Activated naive CD4-positive, alpha-beta T cell treated with anti-CD3 and anti-CD28 coated beads for 36 hours (primary cell): Measurements from ENCODE around the gene TJP3. TPM values are rescaled to one million over a fixed set of nuclear protein-coding genes. Genes with fewer than 3 reads are reported as not detected.
"Not testable (repeated sequence)": the region's sequence is repeated elsewhere in the genome, so short reads cannot be mapped to it uniquely, and the experiment has no call there.

Source experiments
- CTCF ChIA-PET: fragments of 350-600 bp; sonication (Branson Sonifier 250); formaldehyde crosslinking; loops from one replicate; lab custom pipeline; 2021; ENCODE audit warnings: antibody characterized with exemption; lab: Charles Lee
- DNase-seq: peaks from one replicate; pipeline ENCODE4 v3.0.0-alpha.2; 2020
- H3K27ac Mint-ChIP-seq: one replicate; pipeline ENCODE4 v1.8.0; 2021; ENCODE audit warnings: mild to moderate bottlenecking, mixed read lengths
- H3K27me3 Mint-ChIP-seq: one replicate; pipeline ENCODE4 v1.8.0; 2021; ENCODE audit warnings: low read depth, mixed read lengths
- H3K36me3 Mint-ChIP-seq: one replicate; pipeline ENCODE4 v1.8.0; 2021; ENCODE audit warnings: low read depth, mixed read lengths
- H3K4me1 Mint-ChIP-seq: one replicate; pipeline ENCODE4 v1.8.0; 2021; ENCODE audit warnings: low read depth, mixed read lengths
- H3K4me3 Mint-ChIP-seq: one replicate; pipeline ENCODE4 v1.8.0; 2021; ENCODE audit warnings: mild to moderate bottlenecking, moderate library complexity, mixed read lengths
- H3K9me3 Mint-ChIP-seq: one replicate; pipeline ENCODE4 v1.8.0; 2021; ENCODE audit warnings: mixed read lengths
- intact Hi-C: fragments of 100-400 bp; cut with micrococcal nuclease; formaldehyde crosslinking; loops from one replicate; pipeline ENCODE4 v1.15.1; 2023
- total RNA-seq, 2 experiments: library from RNA; stranded (reverse); gene quantifications; one replicate each; pipeline ENCODE4 v1.2.3, GENCODE V29; 2021

The TJP3 gene
- total RNA-seq, 2 experiments from 2014 or later: 0.93 to 1.6 TPM

- Mint-ChIP-seq H3K27me3 (no peaks in the 10 kb centered on the region), H3K36me3 (peaks cover 14% of the 10 kb centered on the region), H3K4me3 (peak within 1 kb of the TSS; percentile 99), H3K4me1 (peaks cover 46% of the 10 kb centered on the region), H3K9me3 (no peaks in the 10 kb centered on the region), H3K27ac (peak within 1 kb of the TSS; percentile 98)
- peak; percentile 97 for DNase-seq
- intact Hi-C loops: loop anchor here (1.0 to 5.0 kb wide), 16 partner anchors 41 to 1156 kb away; partner anchors contain the start of genes ANKRD24, CACTIN, CHAF1A and DAPK3
- CTCF ChIA-PET: interaction anchor here (0.5 to 2.4 kb wide), 11 partner anchors 9 to 378 kb away, joined by 3 to 15 read pairs (median 3); no protein-coding TSS in a partner anchor
Measured at GRCh38 chr19:3761382-3762129, 53.4 kb downstream of the TJP3 start, which contains the start of gene APBA3. APBA3 (minus strand) TSS chr19:3761692; CDS start chr19:3760264, 1,428 bp downstream.

- CTCF ChIA-PET: interaction anchor here (0.5 to 2.4 kb wide), 11 partner anchors 9 to 377 kb away, joined by 3 to 15 read pairs (median 3); no protein-coding TSS in a partner anchor
- Mint-ChIP-seq H3K9me3 (no peaks in the 10 kb centered on the region), H3K36me3 (peaks cover 17% of the 10 kb centered on the region), H3K4me1 (peaks cover 44% of the 10 kb centered on the region), H3K27me3 (no peaks in the 10 kb centered on the region), H3K4me3 (peak overlapping the region; percentile 99), H3K27ac (peak overlapping the region; percentile 98)
- intact Hi-C loops: loop anchor here (1.0 to 5.0 kb wide), 15 partner anchors 41 to 1155 kb away; partner anchors contain the start of genes ANKRD24, CACTIN, CHAF1A and DAPK3
- no peak for DNase-seq
Measured at GRCh38 chr19:3762130-3762473, 53.9 kb downstream of the TJP3 start.

- peaks cover 41% of the 10 kb centered on the region for H3K4me1 Mint-ChIP-seq
- CTCF ChIA-PET: interaction anchor here (0.5 to 2.4 kb wide), 14 partner anchors 8 to 376 kb away, joined by 3 to 15 read pairs (median 3); no protein-coding TSS in a partner anchor
- DNase-seq: peak; percentile 99
- no peaks in the 10 kb centered on the region for H3K9me3 Mint-ChIP-seq
- H3K4me3 Mint-ChIP-seq: peak within 1 kb of the TSS; percentile 99
- H3K36me3 Mint-ChIP-seq: peaks cover 15% of the 10 kb centered on the region
- H3K27ac Mint-ChIP-seq: peak within 1 kb of the TSS; percentile 98
- intact Hi-C loops: loop anchor here (1.0 to 5.0 kb wide), 15 partner anchors 42 to 1155 kb away; partner anchors contain the start of genes ANKRD24, CACTIN, CHAF1A and DAPK3
- no peaks in the 10 kb centered on the region for H3K27me3 Mint-ChIP-seq
Measured at GRCh38 chr19:3762501-3763459, 54.6 kb downstream of the TJP3 start, which contains the start of gene MRPL54. MRPL54 (plus strand) TSS chr19:3762682; CDS start chr19:3762701, 19 bp downstream.

- H3K9me3 Mint-ChIP-seq: no peaks in the 10 kb centered on the region
- intact Hi-C loops: no loop called here
- H3K4me1 Mint-ChIP-seq: peaks cover 25% of the 10 kb centered on the region
- CTCF ChIA-PET: no interaction called here
- H3K27me3 Mint-ChIP-seq: no peaks in the 10 kb centered on the region
- H3K4me3 Mint-ChIP-seq: no peak overlapping the region
- peaks cover 10% of the 10 kb centered on the region for H3K36me3 Mint-ChIP-seq
- DNase-seq: no peak
- H3K27ac Mint-ChIP-seq: no peak overlapping the region
Measured at GRCh38 chr19:3765121-3765520, 56.9 kb downstream of the TJP3 start.

GRCh38 chr19:3765757-3766156 lies 57.6 kb downstream of the TJP3 start:
- H3K9me3 Mint-ChIP-seq, intact Hi-C loops, H3K27ac Mint-ChIP-seq, H3K4me3 Mint-ChIP-seq, CTCF ChIA-PET, DNase-seq, H3K27me3 Mint-ChIP-seq: not testable (repeated sequence)
- H3K4me1 Mint-ChIP-seq: peaks cover 20% of the 10 kb centered on the region
- H3K36me3 Mint-ChIP-seq: peaks cover 10% of the 10 kb centered on the region

GRCh38 chr19:3766520-3766919 lies 58.3 kb downstream of the TJP3 start:
- no peak for DNase-seq
- Mint-ChIP-seq H3K4me3 (no peak overlapping the region), H3K27me3 (no peaks in the 10 kb centered on the region), H3K4me1 (peaks cover 20% of the 10 kb centered on the region), H3K36me3 (peaks cover 10% of the 10 kb centered on the region), H3K27ac (peak overlapping the region; percentile 77), H3K9me3 (no peaks in the 10 kb centered on the region)
- intact Hi-C loops: no loop called here
- CTCF ChIA-PET: no interaction called here

- no peaks in the 10 kb centered on the region for H3K27me3 Mint-ChIP-seq
- DNase-seq: no peak
- intact Hi-C loops: no loop called here
- no peak overlapping the region for H3K4me3 Mint-ChIP-seq
- CTCF ChIA-PET: no interaction called here
- peaks cover 15% of the 10 kb centered on the region for H3K4me1 Mint-ChIP-seq
- no peaks in the 10 kb centered on the region for H3K9me3 Mint-ChIP-seq
- H3K27ac Mint-ChIP-seq: peak overlapping the region; percentile 77
- H3K36me3 Mint-ChIP-seq: peaks cover 10% of the 10 kb centered on the region
Measured at GRCh38 chr19:3767050-3767449, 58.9 kb downstream of the TJP3 start.

GRCh38 chr19:3768015-3768747 lies 60.0 kb downstream of the TJP3 start:
- intact Hi-C loops: no loop called here
- Mint-ChIP-seq H3K27ac (no peak overlapping the region), H3K36me3 (peaks cover 6% of the 10 kb centered on the region), H3K4me3 (no peak overlapping the region), H3K27me3 (no peaks in the 10 kb centered on the region), H3K9me3 (no peaks in the 10 kb centered on the region), H3K4me1 (peaks cover 10% of the 10 kb centered on the region)
- DNase-seq: no peak
- CTCF ChIA-PET: no interaction called here

- peaks cover 8% of the 10 kb centered on the region for H3K4me1 Mint-ChIP-seq
- intact Hi-C loops: no loop called here
- peaks cover 6% of the 10 kb centered on the region for H3K36me3 Mint-ChIP-seq
- no peaks in the 10 kb centered on the region for H3K9me3 Mint-ChIP-seq
- no peak overlapping the region for H3K4me3 Mint-ChIP-seq
- CTCF ChIA-PET: interaction anchor here (0.9 kb wide), 1 partner anchor 54 kb away, joined by 4 read pairs; no protein-coding TSS in a partner anchor
- DNase-seq: no peak
- H3K27me3 Mint-ChIP-seq: no peaks in the 10 kb centered on the region
- H3K27ac Mint-ChIP-seq: no peak overlapping the region
Measured at GRCh38 chr19:3768748-3769099, 60.5 kb downstream of the TJP3 start.

GRCh38 chr19:3769494-3769893 lies 61.3 kb downstream of the TJP3 start:
- no peaks in the 10 kb centered on the region for H3K9me3 Mint-ChIP-seq
- no peak for DNase-seq
- H3K4me1 Mint-ChIP-seq: peaks cover 8% of the 10 kb centered on the region
- H3K27me3 Mint-ChIP-seq: no peaks in the 10 kb centered on the region
- H3K27ac Mint-ChIP-seq: no peak overlapping the region
- CTCF ChIA-PET: interaction anchor here (0.9 kb wide), 1 partner anchor 53 kb away, joined by 4 read pairs; no protein-coding TSS in a partner anchor
- no peak overlapping the region for H3K4me3 Mint-ChIP-seq
- peaks cover 6% of the 10 kb centered on the region for H3K36me3 Mint-ChIP-seq
- intact Hi-C loops: no loop called here

GRCh38 chr19:3770136-3770999 lies 62.2 kb downstream of the TJP3 start:
- H3K27me3 Mint-ChIP-seq: no peaks in the 10 kb centered on the region
- no peak for DNase-seq
- no peak overlapping the region for H3K27ac Mint-ChIP-seq
- CTCF ChIA-PET: interaction anchor here (0.7 to 0.8 kb wide), 2 partner anchors 8 to 52 kb away, joined by 3 to 4 read pairs; partner anchors contain the start of gene MRPL54
- no peak overlapping the region for H3K4me3 Mint-ChIP-seq
- peaks cover 8% of the 10 kb centered on the region for H3K4me1 Mint-ChIP-seq
- intact Hi-C loops: no loop called here
- no peaks in the 10 kb centered on the region for H3K9me3 Mint-ChIP-seq
- peaks cover 6% of the 10 kb centered on the region for H3K36me3 Mint-ChIP-seq
